NCI-H345 treated with DMSO at 0.1 percent for 48 hours (cell line): ENCODE measurements around the gene CLCN7.

Experiments
- DNase-seq: peaks from one replicate; lab custom pipeline; 2025; ENCODE audit not compliant: unreplicated experiment; lab: John Stamatoyannopoulos, UW

Gene CLCN7

DNA sequence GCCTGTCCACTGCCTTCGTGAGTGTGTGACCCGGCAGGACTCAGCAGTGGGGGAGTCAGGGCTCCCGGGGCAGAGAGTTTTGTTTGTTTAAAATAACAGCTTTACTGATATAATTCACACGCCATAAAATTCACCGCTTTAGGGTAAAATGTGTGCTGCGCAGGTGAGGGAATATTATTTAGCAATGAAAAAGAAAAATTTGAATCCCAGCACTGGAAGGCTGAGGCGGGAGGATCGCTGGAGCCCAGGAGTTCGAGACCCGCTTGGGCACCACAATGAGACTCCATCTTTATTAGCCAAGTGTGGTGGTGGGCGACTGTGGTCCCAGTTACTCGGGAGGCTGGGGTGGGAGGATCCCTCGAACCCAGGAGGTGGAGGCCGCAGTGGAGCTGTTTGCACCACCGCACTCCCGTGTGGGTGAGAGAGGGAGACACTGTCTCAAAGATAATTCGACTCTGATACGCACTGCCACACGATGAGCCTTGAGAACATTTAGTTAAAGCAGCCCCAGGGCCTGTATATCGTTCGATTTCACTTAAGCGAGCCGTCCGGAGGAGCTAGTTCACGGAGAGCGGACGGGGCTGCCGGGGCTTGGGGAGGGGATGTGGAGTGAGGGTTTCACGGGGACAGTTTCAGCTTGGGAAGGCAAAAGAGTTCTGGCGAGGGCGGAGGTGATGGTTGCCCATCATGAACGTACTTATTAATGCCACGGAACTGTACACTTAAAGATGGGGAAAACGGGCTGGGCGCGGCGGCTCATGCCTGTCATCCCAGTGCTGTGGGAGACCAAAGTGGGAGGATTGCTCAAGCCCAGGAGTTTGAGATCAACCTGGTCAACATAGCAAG is 28.5 kb upstream of the CLCN7 start:
- no peak for DNase-seq

DNA sequence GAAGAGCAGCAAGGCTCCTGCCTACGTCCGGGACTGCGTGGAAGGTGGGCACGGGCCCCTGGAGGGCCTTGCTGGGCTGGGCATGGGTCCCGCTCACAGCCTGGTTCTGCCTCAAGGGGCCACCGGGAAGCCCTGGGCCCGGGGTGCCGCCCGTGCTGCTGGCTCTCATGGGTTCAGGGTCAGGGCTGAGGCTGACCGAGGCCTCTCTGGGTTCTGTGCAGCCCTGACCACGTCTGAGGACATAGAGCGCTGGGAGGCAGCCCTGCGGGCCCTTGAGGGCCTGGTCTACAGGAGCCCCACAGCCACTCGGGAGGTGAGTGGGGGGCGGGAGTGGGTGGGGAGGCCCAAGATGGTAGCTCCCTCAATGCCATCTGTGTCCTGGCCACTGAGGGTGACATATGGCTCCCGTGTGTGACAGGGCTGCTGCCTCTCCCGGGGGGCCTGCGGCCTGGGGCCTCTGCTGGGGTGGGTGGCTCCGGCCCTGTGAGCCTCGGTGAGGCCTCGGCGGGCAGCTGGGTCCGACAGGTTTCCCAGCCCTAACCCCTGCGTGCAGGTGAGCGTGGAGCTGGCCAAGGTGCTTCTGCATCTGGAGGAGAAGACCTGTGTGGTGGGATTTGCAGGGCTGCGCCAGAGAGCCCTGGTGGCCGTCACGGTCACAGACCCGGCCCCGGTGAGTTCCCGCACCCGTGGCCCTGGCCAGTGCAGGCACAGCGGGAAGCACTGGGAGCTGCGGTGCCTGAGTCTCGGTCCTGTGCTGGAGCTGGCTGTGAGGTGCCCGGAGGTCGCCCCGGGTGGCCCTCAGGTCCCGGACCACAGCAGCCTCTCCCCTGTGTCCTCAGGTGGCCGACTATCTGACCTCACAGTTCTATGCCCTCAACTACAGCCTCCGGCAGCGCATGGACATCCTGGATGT is 27.5 kb upstream of the CLCN7 start:
- DNase-seq, result no peak

DNA sequence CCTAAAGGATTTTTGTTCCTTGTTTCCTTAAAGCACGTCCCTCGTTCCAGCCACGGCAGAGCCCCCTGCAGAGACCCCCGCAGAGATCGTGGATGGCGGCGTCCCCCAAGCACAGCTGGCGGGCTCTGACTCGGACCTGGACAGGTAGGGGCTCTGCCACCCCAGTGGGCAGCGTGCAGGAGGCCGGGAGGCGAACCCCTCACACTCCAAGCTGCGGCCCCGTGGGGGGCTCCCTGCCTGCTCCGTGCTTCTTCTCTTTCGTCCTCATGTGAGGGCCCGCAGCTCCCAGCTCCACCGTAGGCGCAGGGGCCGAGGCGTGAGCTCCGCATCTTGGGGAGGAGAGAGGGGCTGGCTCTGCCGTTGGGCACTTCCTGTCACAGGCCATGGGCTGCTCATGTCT is 26.8 kb upstream of the CLCN7 start:
- DNase-seq, result no peak

DNA sequence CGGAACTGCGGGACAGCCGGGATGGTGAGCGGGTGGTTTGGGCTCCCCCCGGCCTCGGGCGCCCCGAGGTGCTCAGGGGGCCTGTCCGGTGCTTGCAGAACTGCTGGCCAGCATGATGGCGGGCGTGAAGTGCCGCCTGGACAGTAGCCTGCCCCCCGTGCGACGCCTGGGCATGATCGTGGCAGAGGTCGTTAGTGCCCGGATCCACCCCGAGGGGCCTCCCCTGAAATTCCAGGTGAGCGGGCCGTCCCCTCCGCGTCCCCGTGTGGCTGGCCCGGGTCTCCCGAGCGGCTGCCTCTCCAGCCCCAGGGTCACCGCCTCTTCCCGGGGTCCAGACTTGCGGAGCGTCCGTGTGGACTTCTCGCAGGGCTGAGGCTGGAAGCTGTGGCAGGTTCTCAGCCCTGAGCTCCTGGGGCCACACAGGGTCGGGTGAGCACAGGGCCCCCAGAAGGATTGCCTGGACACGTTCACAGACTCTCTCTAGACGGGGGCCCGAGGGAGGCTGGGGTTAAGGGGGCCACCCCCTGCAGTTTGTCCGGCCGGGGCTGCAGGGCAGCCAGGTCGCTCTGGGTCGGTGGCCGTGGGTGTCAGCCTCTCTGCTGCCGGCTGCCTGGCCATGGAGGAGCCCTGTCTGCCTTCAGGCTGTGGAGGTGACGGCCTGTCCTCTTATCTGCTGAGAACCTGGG is 25.8 kb upstream of the CLCN7 start:
- no peak for DNase-seq

DNA sequence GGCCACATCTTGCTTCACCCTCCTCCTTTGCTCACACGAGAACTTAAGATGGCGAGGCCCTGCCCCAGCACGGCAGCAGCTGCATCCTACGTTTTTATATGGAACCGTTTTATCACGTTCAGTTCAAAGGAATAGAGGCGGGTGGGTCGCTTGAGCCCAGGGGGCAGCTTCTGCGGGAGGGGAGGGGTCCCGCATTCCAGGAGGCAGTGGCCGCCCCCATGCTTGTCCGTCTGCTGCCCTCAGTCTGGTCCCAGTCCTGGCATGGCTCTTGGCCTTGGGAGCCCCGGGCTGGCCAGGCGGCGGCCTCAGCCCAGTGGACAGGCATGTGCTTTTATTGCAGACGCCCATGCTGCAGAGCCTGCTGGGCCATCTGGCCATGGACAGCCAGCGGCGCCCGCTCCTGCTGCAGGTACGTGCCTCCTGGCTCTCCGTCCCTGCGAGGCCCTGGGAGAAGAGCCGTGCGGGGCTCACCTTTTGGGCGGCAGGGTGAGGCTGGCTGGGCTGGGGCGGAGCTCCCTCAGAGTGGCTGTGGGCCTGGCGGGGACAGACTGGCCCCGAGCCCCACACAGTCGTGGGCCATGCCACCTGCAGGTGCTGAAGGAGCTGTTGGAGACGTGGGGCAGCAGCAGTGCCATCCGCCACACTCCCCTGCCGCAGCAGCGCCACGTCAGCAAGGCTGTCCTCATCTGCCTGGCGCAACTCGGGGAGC is 25.1 kb upstream of the CLCN7 start:
- DNase-seq, result no peak

DNA sequence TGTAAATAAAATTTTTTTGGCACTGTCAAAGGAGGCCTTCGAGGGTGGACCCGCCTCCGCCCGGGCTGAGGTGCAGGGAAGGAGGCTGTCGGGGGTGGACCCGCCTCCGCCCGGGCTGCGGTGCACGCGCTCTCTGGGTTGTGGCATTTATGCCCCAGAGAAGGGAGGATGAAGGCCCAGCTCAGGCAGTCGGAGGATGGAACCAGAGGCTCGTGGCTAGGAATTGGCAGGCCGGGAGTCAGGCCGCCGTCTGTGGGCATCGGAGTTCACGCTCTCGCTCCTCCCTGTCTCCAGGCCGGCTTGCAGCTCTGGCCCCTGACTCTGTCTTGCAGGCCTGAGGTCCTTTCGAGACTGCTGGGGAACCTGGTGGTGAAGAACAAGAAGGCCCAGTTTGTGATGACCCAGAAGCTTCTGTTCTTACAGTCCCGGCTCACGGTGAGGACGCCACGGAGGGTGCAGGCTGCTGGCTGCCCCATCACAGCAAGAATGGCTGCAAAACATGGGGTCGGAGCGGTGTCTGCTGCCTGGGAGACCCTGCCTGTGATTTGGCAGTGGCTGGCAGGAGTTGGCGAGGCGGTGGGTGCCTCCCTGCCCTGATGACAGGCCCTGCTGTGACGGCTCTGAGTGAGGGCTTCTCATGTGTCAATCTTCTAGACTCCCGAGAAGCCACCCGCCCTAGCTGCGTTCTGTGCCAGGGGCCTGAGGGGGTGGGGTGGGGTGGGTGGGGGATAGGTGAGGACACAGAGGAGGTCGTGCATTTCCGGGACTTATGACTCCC is 24.3 kb upstream of the CLCN7 start:
- DNase-seq, result no peak

DNA sequence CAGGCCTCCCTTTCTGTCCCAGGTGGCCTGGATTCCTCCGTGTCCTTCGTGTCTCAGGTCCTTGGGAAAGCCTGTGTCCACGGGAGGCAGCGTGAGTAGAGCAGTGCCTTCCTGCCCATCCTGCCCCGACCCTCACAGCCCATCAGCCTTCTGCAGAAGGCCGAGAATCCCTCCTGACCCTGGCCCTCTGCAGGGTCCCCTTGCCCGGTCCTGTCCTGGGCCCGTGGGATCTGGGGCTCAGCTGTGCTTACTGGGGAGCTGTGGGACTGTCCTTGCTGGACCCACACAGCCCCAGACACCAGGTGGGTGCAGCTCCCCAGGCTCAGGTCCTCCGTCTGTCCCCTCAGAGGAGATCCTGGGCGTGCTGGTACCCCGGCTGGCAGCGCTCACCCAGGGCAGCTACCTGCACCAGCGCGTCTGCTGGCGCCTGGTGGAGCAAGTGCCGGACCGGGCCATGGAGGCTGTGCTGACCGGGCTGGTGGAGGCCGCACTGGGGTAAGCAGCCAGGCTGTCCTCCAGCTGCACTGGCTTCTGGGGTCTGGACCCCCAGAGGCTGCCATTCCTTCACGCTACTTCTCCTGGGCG is 22.3 kb upstream of the CLCN7 start:
- DNase-seq, result no peak

DNA sequence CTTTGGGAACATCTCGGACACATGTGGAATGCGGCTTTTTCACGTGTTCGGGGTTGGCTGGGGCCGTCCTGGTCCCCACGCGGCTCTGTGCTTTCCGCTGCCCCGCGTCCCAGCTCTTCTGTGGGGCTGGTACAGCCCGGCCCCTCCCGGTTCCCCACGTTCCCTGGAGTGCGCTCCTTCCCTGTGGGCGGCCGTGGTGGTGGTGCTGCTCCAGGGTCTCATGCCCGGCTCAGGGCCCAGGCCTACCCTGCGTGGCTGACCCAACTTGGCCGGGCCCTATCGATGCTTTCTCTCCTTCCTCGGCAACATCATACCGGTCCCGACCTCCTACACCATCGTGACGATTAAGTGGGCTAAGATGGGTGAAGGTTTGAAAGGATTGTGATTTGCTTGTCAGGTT is 21.6 kb upstream of the CLCN7 start:
- DNase-seq, result no peak

DNA sequence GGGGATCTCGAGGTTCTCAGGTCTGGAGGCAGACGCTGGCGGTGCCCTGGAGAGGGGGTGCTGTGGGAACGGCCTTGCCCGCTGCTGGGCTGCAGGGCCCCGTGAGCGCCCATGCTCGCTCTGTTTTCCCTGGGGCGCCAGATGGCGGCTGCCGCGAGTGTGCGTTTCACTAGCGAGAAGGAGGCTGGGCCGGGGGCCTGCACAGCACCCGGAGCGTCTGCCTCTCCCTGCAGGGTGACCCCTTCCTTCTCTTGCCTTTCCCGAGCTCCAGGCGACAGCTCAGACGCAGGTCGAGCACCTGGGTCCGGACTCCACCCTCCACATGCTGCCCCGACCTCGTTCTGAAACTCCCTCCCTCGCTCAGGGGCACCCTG is 21.0 kb upstream of the CLCN7 start:
- DNase-seq, result no peak

DNA sequence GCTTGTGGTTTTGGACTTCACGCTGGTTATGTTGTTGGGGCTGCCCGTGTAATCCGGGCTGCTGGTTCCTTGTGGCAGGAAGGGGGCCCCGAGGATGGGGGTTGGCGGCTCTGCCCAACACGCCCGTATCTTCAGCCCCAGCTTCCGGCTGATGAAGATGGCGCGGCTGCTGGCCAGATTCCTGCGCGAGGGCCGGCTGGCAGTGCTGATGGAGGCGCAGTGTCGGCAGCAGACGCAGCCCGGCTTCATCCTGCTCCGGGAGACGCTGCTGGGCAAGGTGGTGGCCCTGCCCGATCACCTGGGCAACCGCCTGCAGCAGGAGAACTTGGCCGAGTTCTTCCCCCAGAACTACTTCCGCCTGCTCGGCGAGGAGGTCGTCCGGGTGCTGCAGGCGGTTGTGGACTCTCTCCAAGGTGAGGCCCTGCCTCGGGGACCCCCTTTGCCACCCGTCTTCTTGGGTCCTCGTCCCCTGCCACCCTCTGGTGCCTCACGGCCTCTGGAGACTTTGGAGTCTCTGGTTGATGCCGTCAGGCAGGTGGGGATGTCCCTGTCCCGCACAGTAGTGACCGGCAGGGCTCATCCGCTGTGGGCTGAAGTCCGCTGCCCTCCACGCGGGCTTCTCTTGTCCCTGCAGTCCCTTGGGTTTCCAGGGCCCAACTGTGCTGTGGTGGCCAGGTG is 20.5 kb upstream of the CLCN7 start:
- no peak for DNase-seq

DNA sequence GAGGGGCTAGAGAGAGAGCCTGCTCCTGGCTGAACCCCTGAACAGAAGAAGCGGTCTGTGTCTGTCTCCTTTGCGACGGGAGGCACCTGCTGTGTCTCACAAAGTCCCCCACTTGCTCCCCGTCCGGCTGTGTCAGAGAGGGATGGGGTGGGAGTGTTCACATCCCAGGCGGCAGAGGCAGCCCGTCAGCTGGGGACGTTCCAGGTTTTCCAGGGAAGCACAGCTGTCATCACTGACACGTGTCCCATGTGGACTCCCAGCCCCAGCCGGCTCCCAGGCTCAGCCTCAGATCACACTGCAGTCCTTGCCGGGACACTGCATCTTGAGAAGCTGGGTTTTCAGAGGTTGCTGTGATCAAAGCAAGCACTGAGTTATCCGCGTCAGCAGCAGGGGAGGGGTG is 19.9 kb upstream of the CLCN7 start:
- DNase-seq, result no peak

DNA sequence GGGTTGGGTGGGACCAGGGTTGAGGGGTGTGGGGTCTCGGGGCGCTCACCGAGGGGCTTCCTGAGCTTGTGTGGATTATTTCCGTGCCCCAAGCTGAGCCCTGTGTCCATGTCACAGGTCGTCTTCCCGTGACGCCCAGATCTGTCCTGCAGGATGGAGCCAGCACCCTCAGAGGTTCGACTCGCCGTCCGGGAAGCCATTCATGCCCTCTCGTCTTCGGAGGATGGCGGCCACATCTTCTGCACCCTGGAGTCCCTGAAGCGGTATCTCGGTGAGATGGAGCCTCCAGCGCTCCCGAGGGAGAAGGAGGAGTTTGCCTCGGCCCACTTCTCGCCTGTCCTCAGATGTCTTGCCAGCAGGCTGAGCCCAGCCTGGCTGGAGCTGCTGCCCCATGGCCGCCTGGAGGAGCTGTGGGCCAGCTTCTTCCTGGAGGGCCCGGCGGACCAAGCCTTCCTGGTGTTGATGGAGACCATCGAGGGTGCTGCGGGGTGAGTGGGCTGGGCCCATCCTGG is 19.4 kb upstream of the CLCN7 start:
- no peak for DNase-seq

DNA sequence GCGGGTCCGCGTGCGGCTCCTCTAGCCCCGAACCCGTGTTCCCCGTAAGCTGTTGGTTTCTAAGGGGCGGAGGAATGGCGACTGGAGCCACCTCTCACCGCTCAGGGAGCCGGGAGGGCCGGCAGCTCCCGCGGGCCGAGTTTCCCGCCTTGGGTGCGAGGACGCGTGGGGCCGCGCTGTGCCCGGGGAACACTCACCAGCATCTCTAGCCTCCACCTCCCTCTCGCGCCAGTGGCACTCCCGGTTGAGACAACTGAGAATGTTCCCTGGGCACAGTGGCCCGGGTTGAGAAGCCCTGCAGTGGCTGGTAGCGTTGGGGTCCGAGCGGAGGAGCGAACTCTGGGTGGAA is 18.9 kb upstream of the CLCN7 start:
- DNase-seq, result no peak

DNA sequence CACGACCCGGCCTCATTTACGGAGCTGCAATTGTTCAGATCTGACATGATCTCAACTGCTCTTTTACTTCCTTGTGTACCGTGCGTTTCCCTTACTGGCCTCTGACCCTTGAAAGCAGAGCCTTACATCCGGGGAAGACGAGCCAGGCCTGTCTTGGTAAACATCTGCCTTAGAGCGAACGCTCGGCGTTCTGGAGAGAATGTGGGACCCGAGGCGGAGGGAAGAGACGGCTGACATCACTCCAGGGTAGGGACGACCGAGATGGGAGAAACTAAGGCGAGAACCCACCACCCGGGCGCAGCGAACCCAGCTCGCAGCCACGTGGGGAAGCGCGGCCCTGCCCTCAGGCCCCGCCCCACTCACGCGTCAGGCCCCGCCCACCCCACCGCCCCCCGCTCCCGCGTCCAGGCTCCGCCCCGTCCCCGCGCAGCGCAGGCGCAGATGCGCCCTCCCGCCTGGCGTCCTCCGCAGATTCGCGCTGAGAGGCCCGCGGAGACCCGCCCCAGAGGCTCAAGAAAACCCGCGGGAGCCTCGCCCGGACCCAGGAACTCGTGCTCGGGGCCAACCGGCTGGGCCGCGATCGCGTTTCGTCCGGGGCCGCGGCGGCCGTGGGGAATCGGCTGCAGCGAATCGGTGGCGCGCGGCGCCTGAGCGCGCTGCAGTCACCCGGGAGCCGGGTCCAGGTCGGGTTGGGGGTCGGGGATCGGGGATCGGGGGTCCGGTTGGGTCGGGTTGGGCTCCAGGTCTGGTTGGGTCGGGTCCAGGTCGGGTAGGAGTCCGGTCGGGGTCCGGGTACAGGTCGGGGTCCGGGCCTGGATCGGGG is 18.3 kb upstream of the CLCN7 start, which contains the start of gene TELO2:
Gene TELO2, plus strand, starts transcription at position 438 of the 823 bp plus-strand sequence. CDS start 922 bp downstream, outside the sequence.
- DNase-seq, result peak; percentile 61

DNA sequence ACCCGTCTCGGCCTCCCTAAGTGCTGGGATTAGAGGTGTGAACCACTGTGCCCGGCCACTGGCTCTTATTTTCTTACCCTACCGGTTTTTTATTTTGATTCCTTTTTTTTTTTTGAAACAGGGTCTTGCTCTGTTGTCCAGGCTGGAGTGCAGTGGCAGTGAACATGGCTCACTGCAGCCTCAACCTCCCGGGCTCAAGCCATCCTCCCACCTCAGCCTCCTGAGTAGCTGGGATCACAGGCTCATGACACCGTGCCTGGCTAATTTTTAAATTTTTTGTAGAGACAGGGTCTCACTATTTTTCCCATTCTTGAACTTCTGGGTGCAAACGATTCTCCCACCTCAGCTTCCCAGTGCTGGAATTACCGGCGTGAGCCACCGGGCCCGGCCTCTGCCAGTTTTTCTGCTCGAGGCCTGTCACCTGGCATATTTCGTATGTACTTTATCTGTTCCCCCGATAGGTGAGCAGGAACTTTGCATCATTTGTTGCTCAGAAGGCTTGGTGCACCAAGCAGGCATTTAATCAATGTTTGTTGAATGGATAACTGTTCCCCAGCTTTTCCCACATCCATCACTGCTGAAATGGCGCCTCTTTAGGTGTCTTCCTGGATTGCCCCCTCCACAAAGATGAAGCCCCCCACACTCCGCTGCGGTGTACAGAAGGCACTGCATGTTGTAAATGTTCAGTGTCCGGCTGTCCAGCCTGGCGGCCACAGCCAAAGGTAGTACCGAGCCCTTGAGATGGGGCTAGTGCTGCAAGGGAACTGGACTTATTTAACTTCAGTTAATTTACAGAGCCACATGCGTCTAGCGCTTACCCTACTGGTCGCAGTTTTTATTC is 17.5 kb upstream of the CLCN7 start:
- DNase-seq, result no peak

DNA sequence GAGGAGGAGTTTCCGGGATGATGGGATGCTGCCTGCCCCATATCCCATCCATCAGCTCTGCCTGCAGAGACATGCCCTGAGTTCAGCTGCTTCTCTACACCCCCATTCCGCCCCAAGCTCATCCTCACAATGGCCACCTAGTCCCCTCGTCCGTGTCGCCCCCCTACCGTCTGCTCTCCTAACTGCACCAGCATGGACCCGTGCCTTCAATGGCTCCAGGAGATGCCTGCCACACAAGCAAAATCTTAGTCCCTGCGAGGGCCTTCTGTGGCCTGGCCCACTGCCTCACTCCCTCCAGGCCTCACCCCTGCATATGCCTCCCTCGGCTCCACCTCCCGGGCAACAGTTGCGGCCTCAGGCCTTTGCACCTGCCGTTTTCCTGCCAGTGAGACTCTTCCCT is 16.5 kb upstream of the CLCN7 start:
- DNase-seq, result no peak

DNA sequence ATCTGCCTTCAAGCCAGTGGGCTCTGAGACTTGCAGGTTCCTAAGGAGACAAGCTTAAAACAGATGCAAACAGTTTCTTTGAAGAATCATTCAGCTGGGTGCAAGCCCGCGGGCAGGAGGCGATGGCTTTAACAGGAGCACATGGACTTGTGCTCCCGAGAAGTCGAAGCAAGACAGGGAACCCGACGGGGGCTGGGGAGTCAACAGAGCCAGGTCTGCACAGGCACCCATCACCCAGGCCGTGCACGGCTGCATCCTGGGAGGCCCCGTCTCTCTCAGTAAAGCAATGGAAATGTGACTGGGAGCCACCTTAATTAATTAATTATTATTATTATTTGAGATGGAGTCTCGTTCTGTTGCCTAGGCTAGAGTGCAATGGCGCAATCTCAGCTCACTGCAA is 14.2 kb upstream of the CLCN7 start:
- DNase-seq, result no peak
